H1 (cell line): Measurements from ENCODE around the gene CNKSR2. TPM values are rescaled to one million over a fixed set of nuclear protein-coding genes. Genes with fewer than 3 reads are reported as not detected.

Source experiments
- CTCF ChIA-PET: fragments of 300-600 bp; sonication (Branson Sonifier 250); formaldehyde crosslinking; loops from one replicate; lab custom pipeline; 2021; ENCODE audit not compliant: partially characterized antibody; lab: Charles Lee
- POLR2A ChIA-PET: fragments of 300-600 bp; sonication (Branson Sonifier 250); formaldehyde crosslinking; loops from one replicate; lab custom pipeline; 2021; ENCODE audit warnings: inconsistent platforms; ENCODE audit not compliant: partially characterized antibody; lab: Charles Lee
- DNase-seq, 2 experiments: peaks; one replicate each; pipeline versions ENCODE4 v3.0.0 to v3.0.0-alpha.2; 2010 to 2022; ENCODE audit warnings: low spot score in 2 of 2, low read depth in 1 of 2, mixed read lengths in 1 of 2
- FAIRE-seq: peaks from 2 replicates; lab custom pipeline; 2011; peaks lifted over from hg19 to GRCh38; lab: Jason Lieb, UNC
- H2AFZ ChIP-seq: 2 replicates; pipeline ENCODE4 v1.8.1; 2012; ENCODE audit warnings: low read length, inconsistent platforms
- H2AK5ac ChIP-seq: 2 replicates; pipeline ENCODE4 v1.6.1; 2013; ENCODE audit warnings: low read depth, low read length
- H2BK120ac ChIP-seq: replicated peaks from 2 replicates; pipeline ENCODE3; 2013; ENCODE audit warnings: low read depth, low read length, inconsistent platforms
- H2BK12ac ChIP-seq: 2 replicates; pipeline ENCODE4 v1.6.1; 2013; ENCODE audit warnings: low read depth, low read length
- H2BK15ac ChIP-seq: 2 replicates; pipeline ENCODE4 v1.6.1; 2013; ENCODE audit warnings: low read length
- H2BK20ac ChIP-seq: 2 replicates; pipeline ENCODE4 v1.6.1; 2013; ENCODE audit warnings: low read length
- H2BK5ac ChIP-seq: 2 replicates; pipeline ENCODE4 v1.6.1; 2013; ENCODE audit warnings: low read depth, low read length
- H3K14ac ChIP-seq: 2 replicates; pipeline ENCODE4 v1.6.1; 2013; ENCODE audit warnings: inconsistent platforms; ENCODE audit not compliant: insufficient read length
- H3K18ac ChIP-seq: 2 replicates; pipeline ENCODE4 v1.6.1; 2013; ENCODE audit warnings: low read length; ENCODE audit errors: extremely low read depth
- H3K23ac ChIP-seq: 2 replicates; pipeline ENCODE4 v1.6.1; 2013; ENCODE audit warnings: inconsistent platforms; ENCODE audit not compliant: insufficient read length
- H3K23me2 ChIP-seq: 2 replicates; pipeline ENCODE4 v1.6.1; 2013; ENCODE audit warnings: low read depth, low read length
- H3K27ac ChIP-seq: 2 replicates; pipeline ENCODE4 v1.6.1; 2011; ENCODE audit warnings: low read depth, low read length, inconsistent platforms
- H3K27me3 ChIP-seq, 4 experiments: replicated peaks in 1 of 4; 1 replicate in 1 of 4; 2 replicates in 3 of 4; pipeline versions ENCODE4 v1.6.1 to v1.8.1; 2011 to 2013; ENCODE audit warnings: low read length in 3 of 4, mild to moderate bottlenecking in 3 of 4, inconsistent platforms in 2 of 4, mixed read lengths in 2 of 4, moderate library complexity in 1 of 4; ENCODE audit not compliant: control insufficient read depth in 3 of 4, insufficient read depth in 3 of 4; ENCODE audit errors: extremely low read depth in 1 of 4
- H3K36me3 ChIP-seq, 4 experiments: 2 replicates each; pipeline versions ENCODE4 v1.6.1 to v1.8.1; 2011 to 2013; ENCODE audit warnings: mild to moderate bottlenecking in 4 of 4, low read length in 3 of 4, moderate library complexity in 2 of 4, control low read depth in 1 of 4, inconsistent platforms in 1 of 4; ENCODE audit not compliant: insufficient read depth in 4 of 4, control insufficient read depth in 2 of 4
- H3K4ac ChIP-seq: replicated peaks from 2 replicates; pipeline ENCODE3; 2013; ENCODE audit warnings: low read length, low read depth, mixed read lengths, inconsistent platforms; ENCODE audit not compliant: insufficient read length
- H3K4me1 ChIP-seq, 4 experiments: replicated peaks in 1 of 4; 1 replicate in 1 of 4; 2 replicates in 3 of 4; pipeline versions ENCODE4 v1.6.1 to v1.8.1; 2011 to 2013; ENCODE audit warnings: low read length in 3 of 4, inconsistent platforms in 2 of 4, mixed read lengths in 1 of 4; ENCODE audit not compliant: insufficient read depth in 4 of 4, control insufficient read depth in 3 of 4
- H3K4me2 ChIP-seq, 2 experiments: 2 replicates each; pipeline versions ENCODE4 v1.6.1 to v1.8.1; 2011 to 2013; ENCODE audit warnings: low read depth in 2 of 2, low read length in 2 of 2, control low read depth in 1 of 2, inconsistent platforms in 1 of 2, mild to moderate bottlenecking in 1 of 2; ENCODE audit not compliant: insufficient read depth in 1 of 2
- H3K4me3 ChIP-seq, 4 experiments: fragments of 200-600, 300-600 bp in 1 of 4; sonication (generic), shearing (Covaris generic), sonication (Bioruptor Twin) in 1 of 4; 2 replicates each; pipeline versions ENCODE4 v1.5.1 to v1.8.1; 2011 to 2016; ENCODE audit warnings: low read length in 4 of 4, low read depth in 3 of 4, control low read depth in 2 of 4, inconsistent platforms in 2 of 4, mild to moderate bottlenecking in 2 of 4, mixed read lengths in 1 of 4, moderate library complexity in 1 of 4; ENCODE audit not compliant: insufficient read depth in 2 of 4; ENCODE audit errors: extremely low read depth in 1 of 4
- H3K56ac ChIP-seq: replicated peaks from 2 replicates; pipeline ENCODE3; 2013; ENCODE audit warnings: low read depth, mild to moderate bottlenecking, mixed read lengths, low read length, inconsistent platforms; ENCODE audit not compliant: insufficient read length
- H3K79me1 ChIP-seq: 2 replicates; pipeline ENCODE4 v1.6.1; 2013; ENCODE audit warnings: low read depth, low read length, control low read depth
- H3K79me2 ChIP-seq, 2 experiments: 2 replicates each; pipeline versions ENCODE4 v1.6.1 to v1.8.1; 2012 to 2013; ENCODE audit warnings: low read length in 2 of 2, mild to moderate bottlenecking in 2 of 2, inconsistent platforms in 1 of 2; ENCODE audit not compliant: insufficient read depth in 2 of 2, control insufficient read depth in 1 of 2
- H3K9ac ChIP-seq, 4 experiments: replicated peaks in 1 of 4; 1 replicate in 1 of 4; 2 replicates in 3 of 4; pipeline versions ENCODE4 v1.6.1 to v1.8.1; 2011 to 2013; ENCODE audit warnings: low read depth in 3 of 4, low read length in 3 of 4, control low read depth in 2 of 4, mild to moderate bottlenecking in 2 of 4, moderate library complexity in 2 of 4, inconsistent platforms in 1 of 4; ENCODE audit errors: extremely low read depth in 1 of 4
- H3K9me3 ChIP-seq, 2 experiments: 2 replicates each; pipeline versions ENCODE4 v1.6.1 to v1.8.1; 2012 to 2013; ENCODE audit warnings: mild to moderate bottlenecking in 2 of 2, moderate library complexity in 2 of 2, control low read depth in 1 of 2, inconsistent platforms in 1 of 2, low read depth in 1 of 2, low read length in 1 of 2, mixed read lengths in 1 of 2; ENCODE audit not compliant: insufficient read depth in 2 of 2
- H4K20me1 ChIP-seq, 2 experiments: replicated peaks in 1 of 2; 2 replicates each; pipeline versions ENCODE3 to v1.8.1; 2011 to 2013; ENCODE audit warnings: inconsistent platforms in 2 of 2, low read length in 2 of 2, mild to moderate bottlenecking in 1 of 2; ENCODE audit not compliant: insufficient read depth in 2 of 2, control insufficient read depth in 1 of 2
- H4K5ac ChIP-seq: 2 replicates; pipeline ENCODE4 v1.6.1; 2013; ENCODE audit warnings: low read length, low read depth, mixed read lengths, inconsistent platforms; ENCODE audit not compliant: insufficient read length
- H4K8ac ChIP-seq: 2 replicates; pipeline ENCODE4 v1.8.0; 2013; ENCODE audit warnings: mild to moderate bottlenecking, moderate library complexity, low read length, inconsistent platforms; ENCODE audit not compliant: insufficient read depth; ENCODE audit errors: extremely low read depth
- H4K91ac ChIP-seq: replicated peaks from 2 replicates; pipeline ENCODE3; 2013; ENCODE audit warnings: low read length, mixed read lengths, inconsistent platforms; ENCODE audit not compliant: insufficient read length
- BRCA1 ChIP-seq: IDR thresholded peaks from 2 replicates; pipeline ENCODE4 v1.6.1; 2012; ENCODE audit warnings: low read depth, low read length, improper control_type of control experiment
- CEBPB ChIP-seq: IDR thresholded peaks from 2 replicates; pipeline ENCODE4 v1.6.1; 2012; ENCODE audit warnings: low read depth, low read length
- CHD1 ChIP-seq: IDR thresholded peaks from 2 replicates; pipeline ENCODE4 v1.6.1; 2012; ENCODE audit warnings: low read depth, low read length, improper control_type of control experiment
- FOSL1 ChIP-seq: IDR thresholded peaks from 2 replicates; pipeline ENCODE4 v1.6.1; 2011; ENCODE audit warnings: mild to moderate bottlenecking, low read depth, low read length, moderate library complexity; ENCODE audit not compliant: insufficient read depth
- GTF2F1 ChIP-seq: IDR thresholded peaks from 2 replicates; pipeline ENCODE4 v1.6.1; 2012; ENCODE audit warnings: low read depth, low read length, improper control_type of control experiment, borderline replicate concordance
- HDAC2 ChIP-seq, 2 experiments: fragments of 300-600 bp in 1 of 2; sonication (generic) in 1 of 2; IDR thresholded peaks; 2 replicates each; pipeline ENCODE4 v1.6.1; 2011 to 2012; ENCODE audit warnings: low read depth in 2 of 2, low read length in 2 of 2, mild to moderate bottlenecking in 2 of 2, moderate library complexity in 2 of 2, borderline replicate concordance in 1 of 2, inconsistent platforms in 1 of 2
- JUND ChIP-seq: IDR thresholded peaks from 2 replicates; pipeline ENCODE4 v1.6.1; 2011; ENCODE audit warnings: mild to moderate bottlenecking, improper control_type of control experiment, low read length
- KDM1A ChIP-seq: fragments of 200-600, 300-600 bp; sonication (generic); IDR thresholded peaks from 2 replicates; pipeline ENCODE4 v1.7.1; 2016; ENCODE audit warnings: mild to moderate bottlenecking, low read length, borderline replicate concordance
- MAX ChIP-seq: IDR thresholded peaks from 2 replicates; pipeline ENCODE4 v1.6.1; 2012; ENCODE audit warnings: inconsistent platforms
- PHF8 ChIP-seq: fragments of 200-600 bp; sonication (generic); conservative IDR thresholded peaks from 2 replicates; pipeline ENCODE4 v1.7.1; 2012; ENCODE audit warnings: low read depth, mild to moderate bottlenecking, inconsistent platforms, low read length, moderate library complexity
- RXRA ChIP-seq: IDR thresholded peaks from 2 replicates; pipeline ENCODE4 v1.6.1; 2011; ENCODE audit warnings: low read depth, mild to moderate bottlenecking, low read length, moderate library complexity; ENCODE audit not compliant: insufficient read depth
- WGBS, 2 experiments: shearing (Covaris generic) in 1 of 2; methylation state at CpG; one replicate each; pipeline versions ENCODE4 v1.1.6 to v1.1.7; 2013 to 2015; ENCODE audit warnings: low lambda C conversion rate in 2 of 2, mixed read lengths in 2 of 2, inconsistent platforms in 1 of 2, low coverage in 1 of 2, missing lambda C conversion rate in 1 of 2; ENCODE audit not compliant: insufficient replicate concordance in 2 of 2, insufficient coverage in 1 of 2, insufficient read length in 1 of 2; ENCODE audit errors: extremely low coverage in 1 of 2, missing lambda C conversion rate in 1 of 2; 5-methylcytosine and 5-hydroxymethylcytosine counted together
- polyA plus RNA-seq, 7 experiments: library from polyadenylated mRNA; depleted of rRNA in 3 of 7; stranded (reverse) in 5 of 7; unstranded in 2 of 7; fragments of >200 nt in 5 of 7; fragments of 200-250 nt in 2 of 7; gene quantifications; 1 replicate in 5 of 7; 2 replicates in 1 of 7; 4 replicates in 1 of 7; pipeline versions ENCODE4 v1.2.1 to v1.2.3, GENCODE V29; 2011 to 2013; ENCODE audit warnings: missing spikeins in 2 of 7, mixed read lengths in 2 of 7
- total RNA-seq: library from RNA; stranded (reverse); fragmentation: NEBNext Ultra II Directional; extraction: Animal tissue kit (Norgen Biotek cat#: 25700); gene quantifications from 2 replicates; pipeline ENCODE4 v1.2.1, GENCODE V29; 2021

Gene CNKSR2
- total and polyA plus RNA-seq, 2 of the 8 experiments (the other 6 are each of a cell fraction or from before 2014, with no cell fraction given): 5.5 to 16.3 TPM

DNA sequence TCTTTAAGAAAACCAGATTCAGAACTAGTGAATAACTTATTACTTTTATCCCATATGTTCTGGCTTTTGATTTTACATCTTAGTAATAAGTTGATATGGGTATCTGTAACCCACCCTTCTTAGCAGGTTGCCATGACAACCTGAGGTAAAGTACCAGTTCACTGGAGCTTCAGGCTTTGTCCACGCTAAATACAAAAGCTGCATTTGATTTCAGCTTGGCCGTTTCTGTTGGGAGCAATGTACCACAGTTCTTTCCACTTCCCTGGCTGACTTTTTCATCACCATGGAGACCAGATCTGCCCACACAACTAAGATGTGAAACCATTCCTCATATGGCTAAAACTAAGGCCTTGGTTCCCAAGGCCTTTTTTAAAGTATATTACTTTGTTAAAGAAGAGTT is 257.8 kb downstream of the CNKSR2 start:
- H3K4me2 ChIP-seq: no peak overlapping the region
- CTCF ChIA-PET: no interaction called here
- H2BK120ac ChIP-seq: no peak overlapping the region
- no peak overlapping the region for H3K23ac ChIP-seq
- no peak overlapping the region for H2AFZ ChIP-seq
- POLR2A ChIA-PET: no interaction called here
- no peaks in the 10 kb centered on the region; a peak in 1 of 4 replicates for H3K9me3 ChIP-seq
- FAIRE-seq (peak; percentile 24), DNase-seq (no peak)
- H3K56ac ChIP-seq: no peak overlapping the region
- H4K5ac ChIP-seq: no peak overlapping the region
- H4K20me1 ChIP-seq: no peaks in the 10 kb centered on the region
- H2BK12ac ChIP-seq: no peak overlapping the region
- H2AK5ac ChIP-seq: no peak overlapping the region
- H3K27ac ChIP-seq: no peak overlapping the region
- no peak overlapping the region for H2BK5ac ChIP-seq
- H3K14ac ChIP-seq: no peak overlapping the region
- H3K9ac ChIP-seq: no peak overlapping the region
- no peak overlapping the region for H3K4ac ChIP-seq
- H3K36me3 ChIP-seq: no peaks in the 10 kb centered on the region; a peak in 1 of 8 replicates
- no peak overlapping the region for H2BK20ac ChIP-seq
- H3K79me2 ChIP-seq: no peaks in the 10 kb centered on the region
- H3K18ac ChIP-seq: no peak overlapping the region
- no peak overlapping the region for H2BK15ac ChIP-seq
- WGBS, 2 experiments: 100% methylated on average over 2 of the region's 2 CpGs; no CpG with 5 or more reads in 1 of the 2 experiments
- H4K8ac ChIP-seq: no peak overlapping the region
- H4K91ac ChIP-seq: no peak overlapping the region
- no peak overlapping the region for H3K4me3 ChIP-seq
- H3K23me2 ChIP-seq: no peaks in the 10 kb centered on the region
- H3K79me1 ChIP-seq: no peaks in the 10 kb centered on the region
- no peaks in the 10 kb centered on the region for H3K4me1 ChIP-seq
- no peaks in the 10 kb centered on the region for H3K27me3 ChIP-seq
- TF ChIP-seq HDAC2 (IDR thresholded peaks at IDR 0.05; ENCODE audit: borderline replicate concordance in 1 of 2, low read depth in 2 of 2, low read length in 2 of 2) (no peak), FOSL1 (no peak), CEBPB (no peak), GTF2F1 (no peak), MAX (no peak), RXRA (no peak), BRCA1 (no peak), KDM1A (no peak), PHF8 (no peak), CHD1 (no peak), JUND (no peak)
